HUDEP-2 (cell line): ENCODE measurements around the gene OR5AL1.
"Not testable (repeated sequence)": the region's sequence is repeated elsewhere in the genome, so short reads cannot be mapped to it uniquely, and the experiment has no call there.

ENCODE experiments used
- DNase-seq, 76 experiments: peaks; one replicate each; lab custom pipeline; 2025; ENCODE audit not compliant: unreplicated experiment in 76 of 76; lab: John Stamatoyannopoulos, UW

The OR5AL1 gene

GRCh38 chr11:56412396-56412795 lies at the start of gene OR5AL1:
Gene OR5AL1 (plus strand): TSS chr11:56412696.
- no peak for DNase-seq

GRCh38 chr11:56375324-56375723 lies 37.2 kb upstream of the OR5AL1 start, which contains the start of gene OR8U1:
Gene OR8U1 (plus strand): TSS chr11:56375624. CDS start chr11:56375624, 0 bp downstream.
- no peak for DNase-seq

- no peak for DNase-seq
Measured at GRCh38 chr11:56380120-56380519, 32.4 kb upstream of the OR5AL1 start.

GRCh38 chr11:56394381-56394780 lies 18.1 kb upstream of the OR5AL1 start:
- no peak for DNase-seq

GRCh38 chr11:56396047-56396446 lies 16.4 kb upstream of the OR5AL1 start:
- DNase-seq: no peak

GRCh38 chr11:56401858-56402461 lies 10.5 kb upstream of the OR5AL1 start:
- not testable (repeated sequence) for DNase-seq

- no peak for DNase-seq
Measured at GRCh38 chr11:56404393-56404792, 8.1 kb upstream of the OR5AL1 start.

- no peak for DNase-seq
Measured at GRCh38 chr11:56410801-56411200, 1.7 kb upstream of the OR5AL1 start.

GRCh38 chr11:56453521-56453920 lies 41.0 kb downstream of the OR5AL1 start:
- DNase-seq: no peak

- DNase-seq: no peak
Measured at GRCh38 chr11:56457076-56457475, 44.6 kb downstream of the OR5AL1 start.
